Renal pelvis (tissue), 4 donors: Measurements from ENCODE around the gene DENND1A. TPM values are rescaled to one million over a fixed set of nuclear protein-coding genes. Genes with fewer than 3 reads are reported as not detected.

Experiments used
- DNase-seq: peaks from one replicate; pipeline ENCODE4 v3.0.0-alpha.2; 2013
- polyA plus RNA-seq, 3 donors: library from polyadenylated mRNA; unstranded; fragments of 120-200 nt; gene quantifications; one replicate each; pipeline ENCODE4 v1.2.1, GENCODE V29; 2013; ENCODE audit not compliant: insufficient read length in 3 of 3

The DENND1A gene
- polyA plus RNA-seq, 3 donors, result 21.6 to 23.3 (median 22.8) TPM

DNA sequence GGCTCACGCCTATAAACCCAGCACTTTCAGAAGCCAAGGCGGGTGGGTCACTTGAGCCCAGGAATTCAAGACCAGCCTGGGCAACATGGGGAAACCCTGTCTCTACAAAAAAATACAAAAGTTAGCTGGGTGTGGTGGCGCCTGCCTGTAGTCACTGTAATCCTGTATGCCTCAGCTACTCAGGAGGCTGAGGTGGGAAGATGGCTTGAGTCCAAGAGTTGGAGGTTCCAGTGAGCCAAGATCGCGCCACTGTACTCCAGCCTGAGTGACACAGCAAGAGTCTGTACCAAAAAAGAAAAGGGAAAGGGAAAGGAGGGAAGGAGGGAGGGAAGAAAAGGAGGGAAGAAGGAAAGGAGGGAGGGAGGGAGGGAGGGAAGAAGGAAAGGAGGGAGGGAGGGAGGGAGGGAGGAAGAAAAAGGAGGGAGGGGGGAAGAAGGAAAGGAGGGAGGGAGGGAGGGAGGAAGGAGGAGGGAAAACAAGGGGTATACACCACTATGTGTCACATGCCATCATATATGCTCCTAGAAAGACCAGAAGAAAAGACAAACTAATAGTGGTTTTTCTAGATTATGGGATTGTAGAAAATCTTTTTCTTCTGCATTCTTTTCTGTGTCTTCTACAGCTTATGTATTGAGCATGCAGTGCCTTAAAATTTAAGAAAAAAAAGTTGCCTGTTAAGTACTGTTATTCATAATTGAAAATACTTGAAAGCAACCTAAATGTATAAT is 240.1 kb downstream of the DENND1A start:
- no peak for DNase-seq

DNA sequence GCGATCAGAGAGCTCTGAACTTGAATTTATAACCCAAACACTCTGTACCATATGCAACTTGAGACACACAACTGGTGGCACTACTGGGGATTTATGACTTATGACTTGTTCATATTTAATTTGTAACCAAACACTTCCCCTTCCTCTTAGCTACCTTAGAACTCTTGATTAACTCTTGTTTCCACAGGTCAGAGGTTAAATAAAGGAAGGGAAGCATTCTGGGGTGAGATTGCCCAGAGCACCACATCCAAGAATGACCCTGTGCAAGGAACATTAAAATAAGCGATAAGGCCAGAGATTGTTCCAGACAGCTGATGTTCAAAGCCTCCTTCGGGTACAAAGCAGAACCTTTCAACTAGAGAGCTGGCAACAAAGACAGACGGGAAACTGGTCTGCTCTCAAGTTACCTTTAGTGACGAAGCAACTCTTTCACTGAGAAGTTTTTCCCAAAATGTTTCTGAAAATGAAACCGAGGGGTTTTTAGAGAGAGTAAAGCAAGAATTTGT is 242.6 kb downstream of the DENND1A start:
- peak; percentile 65 for DNase-seq

DNA sequence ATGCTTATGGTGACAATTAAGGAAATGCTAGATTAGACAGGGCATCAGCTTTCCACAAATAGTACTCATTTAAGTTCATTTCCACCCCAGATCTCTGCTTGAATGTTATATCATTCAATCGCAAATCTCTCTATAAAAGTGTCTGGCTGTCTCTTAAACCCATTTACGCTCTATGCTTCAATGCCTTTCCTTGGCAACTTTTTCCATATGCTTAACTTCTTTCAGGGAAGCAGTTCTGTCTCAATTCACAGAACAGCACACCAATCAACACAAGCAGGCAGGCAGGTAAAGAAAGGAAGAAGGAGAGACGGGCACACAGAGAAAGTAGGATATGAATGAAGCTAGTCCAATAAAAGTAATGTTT is 243.1 kb downstream of the DENND1A start:
- no peak for DNase-seq

DNA sequence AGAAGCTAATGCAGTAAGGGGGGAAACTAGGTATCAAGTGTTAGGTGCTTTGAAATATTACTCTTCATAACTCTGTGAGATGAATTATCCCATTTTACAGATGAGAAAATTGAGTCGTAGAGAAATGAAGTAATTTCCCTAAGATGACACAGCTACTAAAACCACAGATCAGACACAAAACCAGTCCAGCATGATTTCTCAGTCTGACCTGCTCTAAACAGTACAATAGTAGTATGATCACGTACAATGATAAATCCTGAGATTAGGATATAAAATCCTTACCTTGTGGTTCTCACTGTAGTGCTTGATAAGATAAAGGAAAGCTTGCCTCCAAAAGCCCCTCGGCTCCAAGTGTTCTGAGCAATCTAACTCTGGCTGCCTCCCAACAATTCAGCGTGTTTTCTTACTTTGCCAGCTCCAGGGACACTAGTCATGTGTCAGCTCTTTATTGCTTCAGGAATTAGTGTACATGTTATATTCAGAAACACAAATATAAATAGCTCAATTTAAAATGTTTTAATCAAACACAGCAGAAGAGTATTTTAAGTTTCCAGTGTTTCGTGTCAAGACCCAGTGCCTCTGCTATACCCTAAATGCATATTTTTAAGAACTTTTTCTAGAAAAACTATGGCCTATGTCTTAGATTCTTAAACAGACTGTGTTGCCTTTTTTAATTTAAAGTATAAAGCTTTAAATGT is 243.6 kb downstream of the DENND1A start:
- no peak for DNase-seq

DNA sequence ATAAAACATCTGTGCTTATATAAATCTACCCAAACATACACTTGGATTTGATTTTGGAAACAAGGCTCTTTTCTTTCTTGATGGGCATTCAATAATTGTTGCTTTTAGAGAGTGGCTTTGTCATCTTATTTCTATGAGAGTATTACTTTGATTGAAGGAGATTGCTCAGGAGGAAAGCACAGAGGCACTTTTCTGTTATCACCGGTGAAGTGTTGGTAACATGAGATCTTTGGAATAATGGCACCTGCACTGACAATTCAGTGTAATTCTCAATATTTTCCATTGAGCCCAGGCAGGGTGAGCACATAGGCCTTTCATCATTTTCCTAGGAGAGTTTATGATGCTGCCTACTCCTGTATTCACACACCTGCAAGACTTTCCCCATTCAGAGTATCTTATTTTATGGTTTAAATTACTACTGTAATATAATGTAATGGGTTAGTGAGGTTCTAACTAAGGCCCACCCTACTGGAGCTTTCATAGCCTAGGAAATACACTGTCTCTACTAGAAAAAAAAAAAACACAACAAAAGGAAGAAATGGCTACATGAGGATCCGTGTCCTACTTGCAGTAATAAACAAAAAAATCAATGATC is 244.3 kb downstream of the DENND1A start:
- DNase-seq, result no peak

DNA sequence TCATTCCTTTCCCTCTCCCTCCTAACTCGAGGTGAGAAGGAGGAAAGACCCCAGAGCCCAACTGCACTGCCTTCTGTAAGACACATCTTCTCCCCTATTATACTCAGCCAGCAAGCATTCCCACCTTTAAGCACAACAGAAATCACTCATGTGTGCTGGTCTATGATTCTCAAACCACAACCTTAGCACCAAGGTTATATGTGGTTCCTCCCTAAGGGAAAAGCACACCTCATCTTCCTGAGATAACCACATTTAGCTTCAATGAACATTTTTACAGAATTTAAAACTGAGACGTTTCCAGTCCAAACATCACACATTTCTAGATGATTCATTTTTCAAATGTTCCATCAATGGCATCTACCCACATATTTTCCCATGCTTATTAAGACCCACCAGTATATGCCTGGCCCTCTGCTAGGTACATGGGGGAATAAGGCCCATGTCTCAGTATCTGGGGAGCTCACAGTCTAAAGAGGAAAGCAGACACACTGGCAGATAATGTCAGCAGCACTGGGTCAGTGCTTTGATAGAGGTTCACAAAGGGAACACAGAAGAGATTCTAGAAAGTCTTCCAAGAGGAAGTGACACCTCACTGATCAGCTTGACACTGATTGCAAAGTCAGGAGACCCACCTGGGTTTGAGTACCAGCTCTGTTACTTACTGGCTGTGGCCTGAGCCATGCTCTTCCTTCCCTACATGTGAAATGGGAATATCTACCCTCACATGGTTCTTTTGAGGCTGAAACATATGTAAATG is 245.4 kb downstream of the DENND1A start:
- no peak for DNase-seq

DNA sequence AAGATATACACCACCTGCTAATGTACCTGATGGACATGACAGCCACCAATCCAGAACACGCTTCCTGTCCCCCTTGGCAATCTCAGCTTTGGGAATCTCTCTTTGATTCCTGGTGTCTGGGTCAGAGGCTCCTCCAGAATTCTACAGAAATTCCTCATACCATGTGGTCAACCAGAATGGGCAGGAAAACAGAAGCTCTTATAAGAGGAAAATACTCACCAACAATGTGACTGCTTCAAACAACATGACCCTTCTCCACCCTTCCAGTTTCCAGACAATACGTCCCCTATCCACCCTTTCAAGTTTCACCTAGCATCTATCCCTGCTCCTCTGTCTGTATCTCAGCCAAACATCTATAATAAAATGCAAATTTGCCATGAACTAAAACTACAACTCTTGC is 247.2 kb downstream of the DENND1A start:
- no peak for DNase-seq

DNA sequence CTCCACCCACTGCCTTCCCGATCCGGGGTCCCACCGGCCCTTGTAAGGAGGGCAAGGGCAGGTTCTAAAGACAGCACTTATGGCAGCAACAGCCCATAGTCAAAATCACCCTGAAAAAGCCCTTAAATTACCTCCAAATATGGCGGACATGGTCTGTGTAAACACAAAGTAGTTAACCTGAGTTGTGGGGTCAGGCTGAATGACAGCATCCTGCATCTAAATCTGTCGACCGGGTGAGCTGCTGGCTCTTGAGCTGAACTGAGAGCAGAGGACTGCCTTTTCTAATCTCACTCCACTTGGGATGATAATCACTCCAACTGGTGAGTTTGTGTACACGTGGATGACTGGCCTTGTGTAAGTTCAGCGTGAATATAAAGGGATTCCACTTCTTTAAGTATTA is 249.6 kb downstream of the DENND1A start:
- peak; percentile 47 for DNase-seq

DNA sequence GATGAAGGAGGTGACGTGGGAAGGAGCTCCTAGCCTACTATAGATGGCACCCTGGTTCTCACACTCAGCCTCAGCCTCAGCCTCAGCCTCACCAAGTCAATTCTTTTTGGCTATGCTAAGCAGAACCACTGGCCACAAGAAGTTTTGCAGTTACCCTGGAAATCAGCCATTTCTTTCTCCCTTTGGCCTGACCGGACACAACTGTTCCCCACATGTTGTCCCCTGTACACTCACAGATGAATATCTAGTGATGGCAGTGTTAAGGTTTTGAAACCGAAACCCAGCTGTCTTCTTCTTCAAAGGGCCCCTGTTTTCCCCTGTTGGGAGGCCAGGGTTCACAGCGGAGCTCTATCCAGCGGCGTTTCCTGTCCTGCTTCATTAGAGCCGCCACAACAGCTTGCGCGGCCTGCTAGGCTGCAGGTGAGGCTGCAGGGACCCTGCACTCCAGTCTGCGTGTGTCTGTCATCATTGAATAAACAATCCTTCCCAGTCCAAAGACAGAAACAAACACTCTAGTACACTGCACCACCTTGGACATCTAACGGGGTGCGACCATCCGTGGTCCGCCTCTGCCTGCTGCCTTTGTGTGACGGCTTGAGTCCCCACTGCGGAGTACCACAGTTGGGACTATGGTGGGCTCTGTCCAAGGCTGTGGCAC is 250.5 kb downstream of the DENND1A start:
- DNase-seq, result no peak

DNA sequence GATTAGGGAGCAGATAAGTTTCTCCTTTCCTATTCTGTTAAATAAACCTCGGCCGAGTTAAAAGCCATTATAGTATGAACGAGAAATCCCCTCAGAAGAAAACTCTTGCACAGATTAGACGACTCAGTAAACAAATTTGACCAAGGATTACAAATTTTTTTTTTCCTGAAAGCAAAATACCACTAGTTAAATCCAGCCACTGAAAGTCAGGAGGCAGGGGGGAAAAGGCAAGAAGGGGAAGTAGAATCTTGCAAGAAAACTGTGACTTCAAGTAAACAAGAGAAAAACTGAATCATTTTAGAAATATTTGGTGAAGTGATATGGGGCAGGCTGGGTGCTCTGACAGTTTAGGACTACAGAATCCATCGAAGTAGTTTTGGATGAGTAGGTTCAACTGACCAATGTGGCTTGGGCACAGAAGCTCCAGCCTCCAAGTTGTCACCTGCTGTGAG is 251.0 kb downstream of the DENND1A start:
- no peak for DNase-seq

DNA sequence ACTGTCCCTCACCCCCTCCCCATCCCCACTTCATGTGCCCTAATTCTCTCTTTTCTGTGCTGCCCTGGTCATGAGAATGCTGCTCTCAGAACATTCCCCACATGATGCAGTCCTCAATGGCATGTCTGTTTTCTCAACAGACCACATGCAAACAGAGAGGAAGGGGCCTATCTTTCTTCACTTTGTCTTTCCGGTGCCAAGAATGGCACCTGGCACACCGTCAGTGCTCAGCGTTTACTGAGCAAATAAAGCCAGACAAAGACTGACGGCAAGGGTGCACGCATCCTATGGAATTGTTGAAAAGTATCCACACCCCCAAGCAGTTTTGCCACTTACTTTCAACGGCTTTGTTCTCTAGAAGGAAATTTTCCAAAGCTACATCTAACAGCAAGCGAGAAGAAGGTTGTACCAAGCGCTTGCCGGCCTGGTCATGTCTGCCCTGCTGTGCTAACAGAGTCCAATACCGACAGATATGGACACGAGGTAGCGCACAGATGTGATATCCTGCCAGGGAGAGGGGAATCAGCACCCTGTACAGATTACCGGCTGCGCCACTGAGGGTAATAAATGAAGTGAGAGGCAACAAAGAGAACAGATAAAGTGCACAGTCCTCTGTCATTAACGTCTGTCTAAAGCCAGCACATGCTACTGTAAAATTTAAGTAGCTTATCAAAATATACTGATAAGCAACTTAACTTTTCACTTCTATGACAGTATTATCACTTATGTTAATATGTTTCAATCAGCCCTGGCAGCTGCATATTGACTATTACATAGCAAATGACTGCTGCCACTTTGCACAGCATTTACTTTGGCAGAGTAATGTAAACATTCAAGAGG is 251.7 kb downstream of the DENND1A start:
- no peak for DNase-seq

DNA sequence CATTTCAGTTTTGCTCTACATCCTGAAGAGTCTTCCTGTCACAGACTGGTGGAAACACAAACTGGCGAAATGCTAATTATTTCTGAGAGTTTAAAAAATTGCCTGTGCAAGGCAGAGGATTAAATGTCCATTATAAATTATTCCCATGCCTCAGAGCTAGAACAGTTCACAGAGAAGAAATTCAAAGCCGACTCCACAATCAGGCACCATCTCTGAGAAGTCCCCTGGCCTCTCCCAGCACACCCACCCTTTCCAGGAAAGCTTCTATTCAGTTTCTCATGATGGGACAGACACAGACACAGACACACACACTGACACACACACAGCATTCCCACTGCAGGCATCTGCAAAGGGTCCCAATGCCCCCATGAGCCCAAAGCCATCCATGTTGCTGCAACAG is 253.1 kb downstream of the DENND1A start:
- DNase-seq, result no peak

DNA sequence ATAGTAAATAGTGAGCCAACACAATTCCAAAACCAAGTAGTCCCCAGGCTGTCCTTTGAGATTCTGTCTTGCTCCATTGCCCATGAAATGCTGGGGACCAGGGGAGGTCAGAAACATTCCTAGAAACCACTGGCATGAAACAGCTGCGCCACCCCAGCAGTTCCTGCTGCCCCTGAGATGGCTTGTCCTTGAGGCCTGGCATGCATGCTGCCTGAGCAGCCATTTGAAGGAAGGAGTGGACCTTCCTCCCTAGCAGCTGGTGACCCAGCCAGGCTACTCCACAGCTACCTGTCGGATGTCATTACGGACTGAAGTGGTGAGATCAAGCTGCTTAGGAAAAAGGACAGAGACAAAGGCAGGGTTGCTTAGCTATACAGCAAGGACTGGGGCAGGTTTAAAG is 260.6 kb downstream of the DENND1A start:
- DNase-seq, result peak; percentile 89

DNA sequence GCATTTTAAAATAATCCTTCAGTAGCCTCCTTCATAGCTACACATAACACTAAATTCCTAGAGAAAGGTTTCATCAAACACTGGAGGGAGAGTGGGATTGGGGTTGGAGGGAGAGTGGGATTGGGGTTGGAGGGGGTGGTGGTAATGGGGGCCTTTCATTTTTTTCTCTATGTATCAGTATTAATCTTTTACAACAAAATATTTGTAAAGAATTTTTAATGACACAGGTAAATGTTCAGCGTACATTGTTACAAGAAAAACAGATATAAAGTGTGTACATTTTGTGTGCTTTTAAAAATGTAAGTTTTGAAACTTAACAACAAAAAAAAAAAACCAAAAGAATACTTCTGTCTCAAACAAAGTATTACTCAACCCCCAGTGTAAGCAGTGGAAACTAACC is 266.4 kb downstream of the DENND1A start:
- DNase-seq, result no peak

DNA sequence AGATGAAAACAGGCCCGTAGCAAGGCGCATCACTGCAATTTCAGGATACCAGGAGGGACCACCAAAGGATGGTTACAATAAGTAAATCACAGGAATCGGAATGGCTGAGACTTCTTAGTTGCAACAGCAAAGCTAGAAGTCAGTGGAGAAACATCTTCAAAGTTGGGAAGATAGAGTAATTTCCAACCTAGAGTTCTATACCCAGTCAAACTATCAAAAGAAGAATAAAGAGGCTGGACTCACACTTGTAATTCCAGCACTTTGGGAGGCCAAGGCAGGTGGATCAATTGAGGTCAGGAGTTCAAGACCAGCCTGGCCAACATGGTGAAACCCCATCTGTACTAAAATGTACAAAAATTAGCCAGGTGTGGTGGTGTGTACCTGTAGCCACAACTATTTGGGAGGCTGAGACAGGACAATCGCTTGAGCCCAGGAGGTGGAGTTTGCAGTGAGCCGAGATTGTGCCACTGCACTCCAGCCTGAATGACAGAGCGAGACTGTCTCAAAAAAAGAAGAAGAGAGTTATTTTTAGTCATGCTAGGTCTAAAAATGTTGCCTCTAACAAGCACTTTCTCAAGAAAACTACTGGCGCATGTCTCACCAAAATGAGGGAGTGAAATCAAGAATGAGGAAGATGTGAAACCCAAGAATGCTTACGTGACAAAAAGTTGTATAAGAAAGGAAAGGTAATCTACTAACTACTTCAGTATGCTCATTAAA is 267.7 kb downstream of the DENND1A start:
- no peak for DNase-seq

DNA sequence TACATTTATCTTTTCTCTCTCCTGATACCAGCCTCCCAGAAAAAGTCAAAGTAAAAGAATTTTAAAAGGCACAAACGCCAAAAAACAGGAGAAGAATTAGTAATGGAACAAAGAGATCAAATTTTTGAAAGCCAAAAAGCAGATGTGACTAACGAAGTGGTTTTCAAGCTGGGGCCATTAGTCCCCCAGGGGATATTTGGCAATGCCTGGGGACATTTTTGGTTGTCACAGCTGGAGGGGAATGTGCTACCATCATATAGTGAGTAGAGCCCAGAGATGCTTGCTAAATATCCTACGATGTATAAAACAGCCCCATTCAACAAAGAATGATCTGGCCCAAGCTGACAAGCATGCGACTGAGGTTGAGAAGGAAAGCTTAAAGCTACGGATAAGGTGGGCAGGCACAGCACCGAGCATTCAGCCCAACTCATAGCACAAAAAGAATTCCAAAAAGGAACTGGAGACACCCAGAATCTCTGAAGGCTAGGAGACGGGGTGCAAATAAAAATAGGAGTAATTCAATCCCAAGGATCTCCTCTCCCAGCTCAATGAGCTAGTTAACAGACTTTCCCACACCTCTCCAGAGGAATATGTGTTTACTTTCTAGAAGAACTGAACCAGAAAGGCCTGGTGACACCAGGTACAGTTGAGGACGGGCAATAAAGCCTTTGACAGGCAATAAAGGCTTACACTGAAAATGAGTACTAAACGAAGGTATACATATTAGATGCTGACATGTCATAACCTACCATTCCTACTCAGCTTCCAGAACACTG is 269.0 kb downstream of the DENND1A start:
- no peak for DNase-seq

DNA sequence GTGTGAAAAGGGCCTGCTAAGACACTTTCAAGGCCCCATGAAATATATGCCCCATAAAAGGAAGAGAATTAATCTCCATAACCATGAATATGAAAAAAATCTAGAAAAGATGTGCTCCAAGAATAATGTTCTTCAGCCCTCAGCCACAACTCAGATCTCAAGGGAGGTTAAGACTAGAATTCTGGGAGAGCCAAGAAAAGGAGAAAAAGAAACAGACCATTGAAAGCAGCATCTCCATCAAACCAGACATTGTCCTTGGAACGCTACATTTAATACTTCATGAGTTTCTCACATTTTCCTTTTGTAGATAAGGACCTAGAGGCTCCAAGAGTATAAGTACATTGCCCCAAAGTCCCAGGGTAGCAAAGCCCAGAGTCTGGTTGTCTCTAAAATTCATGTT is 270.6 kb downstream of the DENND1A start:
- no peak for DNase-seq

DNA sequence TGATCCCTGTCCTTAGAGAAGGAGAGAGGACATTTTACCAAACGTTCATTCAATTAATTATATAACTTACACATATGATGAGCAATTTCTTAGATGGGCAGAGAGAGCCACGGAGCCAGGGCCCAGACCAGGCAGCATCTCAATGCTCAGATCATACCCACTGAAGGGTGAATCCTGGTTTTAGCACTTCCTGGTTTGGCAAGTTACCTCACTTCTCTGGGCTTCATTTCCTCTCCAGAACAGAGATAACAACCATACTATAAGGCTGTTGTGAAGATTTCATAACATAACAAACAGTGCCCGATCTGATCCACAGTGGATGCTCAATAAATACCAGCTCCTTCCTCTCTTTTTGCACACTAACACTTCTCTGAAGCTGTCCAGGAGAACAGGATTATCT is 271.1 kb downstream of the DENND1A start:
- DNase-seq, result no peak

DNA sequence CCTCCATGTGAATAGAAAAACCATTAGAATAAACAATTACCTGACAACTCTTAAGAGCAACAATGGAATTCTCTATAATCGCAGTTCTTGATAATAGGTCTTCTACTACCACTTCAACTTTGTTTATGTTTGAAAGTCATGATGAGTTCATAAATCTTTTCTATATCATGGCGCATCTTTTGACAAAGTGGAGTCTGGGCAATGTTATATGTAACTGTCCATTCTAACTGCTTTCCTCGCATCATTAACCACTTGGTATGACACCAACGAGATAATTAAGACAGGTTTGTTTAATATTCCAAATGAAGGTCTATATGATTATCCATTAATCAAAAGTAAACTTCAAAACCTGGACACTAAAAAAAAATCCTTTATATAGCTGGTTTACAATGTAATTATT is 272.0 kb downstream of the DENND1A start:
- DNase-seq, result no peak
